HEK293 (cell line): ENCODE results near the gene RTN4RL2.

Source experiments
- CTCF ChIA-PET: fragments of 350-600 bp; formaldehyde crosslinking; extraction: SDS; loops from one replicate; lab custom pipeline; 2021; ENCODE audit warnings: antibody characterized with exemption; lab: Yijun Ruan, JAX
- POLR2A ChIA-PET: fragments of 300-600 bp; formaldehyde crosslinking; extraction: SDS; loops from one replicate; lab custom pipeline; 2020; ENCODE audit warnings: antibody characterized with exemption, inconsistent platforms; lab: Yijun Ruan, JAX
- H3K27ac ChIP-seq: fragments of 200-500 bp; sonication (Bioruptor generic); 2 replicates; pipeline ENCODE4 v1.5.1; 2014; ENCODE audit warnings: low read depth, low read length, control low read depth, inconsistent platforms; ENCODE audit errors: extremely low read depth
- H3K36me3 ChIP-seq, 2 experiments: fragments of 200-500 bp in 1 of 2; sonication (Bioruptor generic) in 1 of 2; 1 replicate in 1 of 2; 2 replicates in 1 of 2; pipeline ENCODE4 v1.5.1; 2014 to 2017; ENCODE audit warnings: inconsistent platforms in 2 of 2, low read length in 2 of 2; ENCODE audit not compliant: control insufficient read depth in 2 of 2, insufficient read depth in 1 of 2
- H3K4me1 ChIP-seq: fragments of 200-500 bp; sonication (Bioruptor generic); 2 replicates; pipeline ENCODE4 v1.5.1; 2014; ENCODE audit warnings: mild to moderate bottlenecking, low read length, inconsistent platforms; ENCODE audit not compliant: control insufficient read depth, insufficient read depth
- H3K4me3 ChIP-seq: 2 replicates; pipeline ENCODE4 v1.5.1; 2011; ENCODE audit warnings: low read depth, mild to moderate bottlenecking, control low read depth, low read length, moderate library complexity
- H3K9me3 ChIP-seq: fragments of 200-500 bp; sonication (Bioruptor generic); 2 replicates; pipeline ENCODE4 v1.5.1; 2014; ENCODE audit warnings: low read depth, low read length, inconsistent platforms; ENCODE audit not compliant: control insufficient read depth, insufficient read depth
- PATZ1 ChIP-seq: fragments of 450-650 bp; formaldehyde crosslinking; IDR thresholded peaks from 2 replicates; pipeline ENCODE4 v1.5.1; 2016; ENCODE audit warnings: missing biosample characterization, missing genetic modification characterization
- SP2 ChIP-seq: fragments of 450-650 bp; formaldehyde crosslinking; IDR thresholded peaks from 2 replicates; pipeline ENCODE4 v1.5.1; 2016; ENCODE audit warnings: missing biosample characterization, missing genetic modification characterization
- SP3 ChIP-seq: fragments of 450-650 bp; formaldehyde crosslinking; IDR thresholded peaks from 2 replicates; pipeline ENCODE4 v1.5.1; 2016; ENCODE audit warnings: missing biosample characterization, missing genetic modification characterization
- ZBTB48 ChIP-seq: fragments of 450-650 bp; formaldehyde crosslinking; IDR thresholded peaks from 2 replicates; pipeline ENCODE4 v1.5.1; 2016; ENCODE audit warnings: missing biosample characterization, missing genetic modification characterization
- ZBTB6 ChIP-seq: fragments of 450-650 bp; formaldehyde crosslinking; IDR thresholded peaks from 2 replicates; pipeline ENCODE4 v1.5.1; 2017; ENCODE audit warnings: missing biosample characterization, missing genetic modification characterization
- ZFHX2 ChIP-seq: fragments of 450-650 bp; formaldehyde crosslinking; conservative IDR thresholded peaks from 2 replicates; pipeline ENCODE4 v1.5.1; 2016; ENCODE audit warnings: missing biosample characterization, missing genetic modification characterization
- ZNF354C ChIP-seq: fragments of 450-650 bp; formaldehyde crosslinking; IDR thresholded peaks from 2 replicates; pipeline ENCODE4 v1.5.1; 2016; ENCODE audit warnings: missing biosample characterization, missing genetic modification characterization, low read depth, borderline replicate concordance
- ZNF366 ChIP-seq: fragments of 450-650 bp; formaldehyde crosslinking; conservative IDR thresholded peaks from 2 replicates; pipeline ENCODE4 v1.5.1; 2016; ENCODE audit warnings: missing biosample characterization, missing genetic modification characterization
- ZNF416 ChIP-seq: fragments of 450-650 bp; formaldehyde crosslinking; IDR thresholded peaks from 2 replicates; pipeline ENCODE4 v1.5.1; 2016; ENCODE audit warnings: missing biosample characterization, missing genetic modification characterization
- ZNF423 ChIP-seq: fragments of 450-650 bp; formaldehyde crosslinking; IDR thresholded peaks from 2 replicates; pipeline ENCODE4 v1.5.1; 2016; ENCODE audit warnings: missing biosample characterization, missing genetic modification characterization
- ZNF48 ChIP-seq: fragments of 450-650 bp; formaldehyde crosslinking; IDR thresholded peaks from 2 replicates; pipeline ENCODE4 v1.5.1; 2016; ENCODE audit warnings: missing biosample characterization, missing genetic modification characterization
- ZNF701 ChIP-seq: fragments of 450-650 bp; formaldehyde crosslinking; IDR thresholded peaks from 2 replicates; pipeline ENCODE4 v1.5.1; 2016; ENCODE audit warnings: missing biosample characterization, missing genetic modification characterization
- ZSCAN4 ChIP-seq: fragments of 450-650 bp; formaldehyde crosslinking; IDR thresholded peaks from 2 replicates; pipeline ENCODE4 v1.5.1; 2017; ENCODE audit warnings: missing biosample characterization, missing genetic modification characterization

RTN4RL2 gene

GRCh38 chr11:57461841-57462489 is 1.6 kb downstream of the RTN4RL2 start:
- Histone ChIP-seq H3K4me3 (no peak overlapping the region), H3K27ac (no peak overlapping the region), H3K36me3 (peaks cover 0 to 5% of the 10 kb centered on the region in 2 experiments; a peak in 1 of 3 replicates), H3K9me3 (no peaks in the 10 kb centered on the region), H3K4me1 (no peaks in the 10 kb centered on the region)
- TF ChIP-seq ZFHX2 (tag by site-specific recombination) (0 out of 2 replicates have a peak, but pooled peaks have one; percentile 10), ZNF366 (peak; percentile 55; the same call in 1 of the 2 replicates), SP2 (tag by site-specific recombination) (no peak)
- ChIA-PET POLR2A (no interaction called here), CTCF (interaction anchor here (9.0 to 9.3 kb wide), 2 partner anchors 19 to 64 kb away, joined by 140 to 191 read pairs; partner anchors contain the start of gene TIMM10)

- H3K36me3 ChIP-seq, result peaks cover 0 to 5% of the 10 kb centered on the region in 2 experiments; a peak in 1 of 3 replicates
- H3K4me3 ChIP-seq, result no peak overlapping the region
- TF ChIP-seq ZBTB6 (tag by site-specific recombination) (no peak), ZNF354C (tag by site-specific recombination) (no peak), ZSCAN4 (no peak), ZNF701 (tag by site-specific recombination) (no peak), ZNF416 (no peak)
- POLR2A ChIA-PET, result no interaction called here
- H3K4me1 ChIP-seq, result no peaks in the 10 kb centered on the region
- CTCF ChIA-PET, result interaction anchor here (9.0 to 9.3 kb wide), 2 partner anchors 18 to 63 kb away, joined by 140 to 191 read pairs; partner anchors contain the start of gene TIMM10
- H3K9me3 ChIP-seq, result no peaks in the 10 kb centered on the region
- no peak overlapping the region for H3K27ac ChIP-seq
These were observed 2.3 kb downstream of the RTN4RL2 start for GRCh38 chr11:57462597-57462996.

GRCh38 chr11:57463671-57464538 is 3.6 kb downstream of the RTN4RL2 start:
- H3K36me3 ChIP-seq, result peaks cover 0 to 14% of the 10 kb centered on the region in 2 experiments; a peak in 1 of 3 replicates
- H3K4me1 ChIP-seq, result no peaks in the 10 kb centered on the region
- H3K9me3 ChIP-seq, result no peaks in the 10 kb centered on the region
- ChIA-PET CTCF (interaction anchor here (0.7 to 9.0 kb wide), 3 partner anchors 19 to 171 kb away, joined by 5 to 191 read pairs (median 5); partner anchors contain the start of gene TIMM10), POLR2A (interaction anchor here (0.7 to 0.9 kb wide), 2 partner anchors 10 to 141 kb away, joined by 3 read pairs; no protein-coding TSS in a partner anchor)
- TF ChIP-seq ZBTB48 (tag by site-specific recombination) (peak; percentile 62; the same call in 1 of the 2 replicates), ZNF423 (tag by site-specific recombination) (no peak), SP3 (tag by site-specific recombination) (no peak), PATZ1 (tag by site-specific recombination) (0 out of 2 replicates have a peak, but pooled peaks have one; percentile 24), ZNF48 (tag by site-specific recombination) (no peak)
- no peak overlapping the region for H3K4me3 ChIP-seq
- no peak overlapping the region for H3K27ac ChIP-seq
